DOHH2 (cell line): ENCODE measurements around the gene ATL3.
"Not testable (repeated sequence)": the region's sequence is repeated elsewhere in the genome, so short reads cannot be mapped to it uniquely, and the experiment has no call there.

Experiments
- H3F3A ChIP-seq: fragments of 200-600 bp; sonication (generic), shearing (Covaris generic); 2 replicates; pipeline ENCODE4 v1.6.0; 2016; ENCODE audit warnings: antibody characterized with exemption, mild to moderate bottlenecking; ENCODE audit not compliant: control insufficient read depth, insufficient read depth
- H3K27ac ChIP-seq: fragments of 200-600 bp; sonication (generic); 2 replicates; pipeline ENCODE4 v1.5.1; 2014; ENCODE audit warnings: low read depth, mild to moderate bottlenecking, low read length, moderate library complexity
- H3K27me3 ChIP-seq: fragments of 200-600 bp; sonication (generic); 2 replicates; pipeline ENCODE4 v1.6.1; 2014; ENCODE audit warnings: mild to moderate bottlenecking, low read length, mixed read lengths; ENCODE audit not compliant: control insufficient read depth
- H3K36me3 ChIP-seq: fragments of 200-600 bp; sonication (generic); 2 replicates; pipeline ENCODE4 v1.6.1; 2014; ENCODE audit warnings: mild to moderate bottlenecking, low read length, moderate library complexity, mixed read lengths; ENCODE audit not compliant: control insufficient read depth
- H3K4me1 ChIP-seq: fragments of 200-600 bp; sonication (generic); 2 replicates; pipeline ENCODE4 v1.6.1; 2014; ENCODE audit warnings: mild to moderate bottlenecking, low read length, mixed read lengths; ENCODE audit not compliant: control insufficient read depth
- H3K4me2 ChIP-seq: fragments of 200-600 bp; sonication (generic); 2 replicates; pipeline ENCODE4 v1.6.0; 2014; ENCODE audit warnings: mild to moderate bottlenecking, low read length, moderate library complexity
- H3K4me3 ChIP-seq: fragments of 200-600 bp; sonication (generic); 2 replicates; pipeline ENCODE4 v1.5.1; 2014; ENCODE audit warnings: mild to moderate bottlenecking, low read length, mixed read lengths
- H3K79me2 ChIP-seq: fragments of 200-600 bp; sonication (generic); 2 replicates; pipeline ENCODE4 v1.6.1; 2014; ENCODE audit warnings: mild to moderate bottlenecking, low read length, mixed read lengths; ENCODE audit not compliant: control insufficient read depth
- H3K9me2 ChIP-seq: fragments of 200-600 bp; sonication (generic); replicated peaks from 2 replicates; pipeline ENCODE4 v1.6.1; 2014; ENCODE audit warnings: mild to moderate bottlenecking, low read length, mixed read lengths; ENCODE audit not compliant: control insufficient read depth
- H3K9me3 ChIP-seq: fragments of 200-600 bp; sonication (generic); 2 replicates; pipeline ENCODE4 v1.6.1; 2014; ENCODE audit warnings: antibody characterized with exemption, low read length, mixed read lengths; ENCODE audit not compliant: control insufficient read depth, insufficient read depth
- H4K20me1 ChIP-seq: fragments of 200-600 bp; sonication (generic); 2 replicates; pipeline ENCODE4 v1.6.0; 2014; ENCODE audit warnings: low read depth, mild to moderate bottlenecking, antibody characterized with exemption, low read length, moderate library complexity; ENCODE audit not compliant: control insufficient read depth, insufficient read depth
- CTCF ChIP-seq: fragments of 200-600 bp; sonication (generic); IDR thresholded peaks from one replicate; pipeline ENCODE4 v1.5.1; 2014; ENCODE audit warnings: antibody characterized with exemption, mild to moderate bottlenecking, low read depth, low read length; ENCODE audit not compliant: poor library complexity, severe bottlenecking
- EZH2phosphoT487 ChIP-seq: fragments of 200-600 bp; sonication (generic); IDR thresholded peaks from 2 replicates; pipeline ENCODE4 v1.6.1; 2017; ENCODE audit warnings: borderline replicate concordance, mild to moderate bottlenecking, antibody characterized with exemption, low read length, moderate library complexity, mixed read lengths

Gene ATL3

GRCh38 chr11:63619967-63620366, 51.2 kb downstream of the ATL3 start:
- Histone ChIP-seq H3K9me3 (no peaks in the 10 kb centered on the region), H3K36me3 (no peaks in the 10 kb centered on the region), H3K27ac (no peak overlapping the region), H4K20me1 (no peaks in the 10 kb centered on the region), H3K4me1 (peaks cover 5% of the 10 kb centered on the region; the same call in 1 of the 2 replicates), H3K9me2 (no peaks in the 10 kb centered on the region), H3F3A (no peaks in the 10 kb centered on the region), H3K27me3 (no peaks in the 10 kb centered on the region), H3K79me2 (no peaks in the 10 kb centered on the region), H3K4me2 (no peak overlapping the region), H3K4me3 (no peak overlapping the region)
- no peak for TF ChIP-seq CTCF
- TF ChIP-seq EZH2phosphoT487: no peak

GRCh38 chr11:63617686-63618085, 53.5 kb downstream of the ATL3 start:
- H3K27me3 ChIP-seq: peaks cover 18% of the 10 kb centered on the region
- H3K4me2 ChIP-seq, H3K9me2 ChIP-seq, H3K9me3 ChIP-seq, H3K27ac ChIP-seq, H3F3A ChIP-seq, H3K36me3 ChIP-seq, H4K20me1 ChIP-seq, H3K79me2 ChIP-seq, H3K4me3 ChIP-seq: not testable (repeated sequence)
- H3K4me1 ChIP-seq: peaks cover 14% of the 10 kb centered on the region

GRCh38 chr11:63616953-63617352, 54.2 kb downstream of the ATL3 start:
- Histone ChIP-seq H3K4me2 (no peak overlapping the region), H3F3A (no peaks in the 10 kb centered on the region), H3K9me2 (no peaks in the 10 kb centered on the region), H3K27me3 (peaks cover 25% of the 10 kb centered on the region), H3K4me1 (peaks cover 14% of the 10 kb centered on the region), H3K79me2 (no peaks in the 10 kb centered on the region), H3K4me3 (no peak overlapping the region), H3K36me3 (no peaks in the 10 kb centered on the region), H4K20me1 (no peaks in the 10 kb centered on the region), H3K27ac (no peak overlapping the region), H3K9me3 (no peaks in the 10 kb centered on the region)
- TF ChIP-seq EZH2phosphoT487 (no peak), CTCF (no peak)

- peak within 1 kb of the TSS; percentile 52 for H3K4me3 ChIP-seq
- H4K20me1 ChIP-seq: no peaks in the 10 kb centered on the region
- no peaks in the 10 kb centered on the region for H3K9me2 ChIP-seq
- no peaks in the 10 kb centered on the region for H3K79me2 ChIP-seq
- no peaks in the 10 kb centered on the region for H3K9me3 ChIP-seq
- no peaks in the 10 kb centered on the region for H3F3A ChIP-seq
- H3K4me2 ChIP-seq: peak within 1 kb of the TSS; percentile 59
- TF ChIP-seq CTCF (no peak), EZH2phosphoT487 (peak; percentile 76; the same call in 1 of the 2 replicates)
- no peak within 1 kb of the TSS for H3K27ac ChIP-seq
- H3K27me3 ChIP-seq: peaks cover 30% of the 10 kb centered on the region
- H3K36me3 ChIP-seq: no peaks in the 10 kb centered on the region
- H3K4me1 ChIP-seq: peaks cover 9% of the 10 kb centered on the region
These were observed 57.0 kb downstream of the ATL3 start, which contains the start of gene PLAAT3 for GRCh38 chr11:63614136-63614671. TSS of gene PLAAT3 (minus strand) at chr11:63614433. CDS start at chr11:63614014, 419 bp downstream.
